Endodermal cell (in vitro differentiated cells): ENCODE measurements around the gene MROH8. TPM values are rescaled to one million over a fixed set of nuclear protein-coding genes. Genes with fewer than 3 reads are reported as not detected.

ENCODE experiments used
- DNase-seq: peaks from one replicate; pipeline ENCODE4 v3.0.0-alpha.2; 2017
- H3K27ac ChIP-seq: 2 replicates; pipeline ENCODE4 v1.5.1; 2013; ENCODE audit warnings: mild to moderate bottlenecking, low read depth, low read length, moderate library complexity
- H3K27me3 ChIP-seq: 2 replicates; pipeline ENCODE4 v1.6.1; 2013; ENCODE audit warnings: mild to moderate bottlenecking, low read length, moderate library complexity; ENCODE audit not compliant: insufficient read depth, control insufficient read depth, poor library complexity, severe bottlenecking
- H3K36me3 ChIP-seq: 2 replicates; pipeline ENCODE4 v1.7.0; 2013; ENCODE audit warnings: mild to moderate bottlenecking, low read length, moderate library complexity; ENCODE audit not compliant: control insufficient read depth, insufficient read depth
- H3K4me1 ChIP-seq: one replicate; pipeline ENCODE4 v1.7.0; 2013; ENCODE audit warnings: low read length; ENCODE audit not compliant: control insufficient read depth, insufficient read depth
- H3K4me3 ChIP-seq: 2 replicates; pipeline ENCODE4 v1.5.1; 2013; ENCODE audit warnings: mild to moderate bottlenecking, low read length, moderate library complexity
- H3K9ac ChIP-seq: 2 replicates; pipeline ENCODE4 v1.6.1; 2013; ENCODE audit warnings: mild to moderate bottlenecking, low read length, moderate library complexity; ENCODE audit not compliant: poor library complexity, severe bottlenecking; ENCODE audit errors: extremely low read depth
- H3K9me3 ChIP-seq: 2 replicates; pipeline ENCODE4 v1.6.1; 2013; ENCODE audit warnings: mild to moderate bottlenecking, low read length, moderate library complexity; ENCODE audit not compliant: control insufficient read depth
- H3K27ac Mint-ChIP-seq: 2 replicates; pipeline ENCODE4 v1.8.0; 2020; ENCODE audit warnings: mixed read lengths
- H3K27me3 Mint-ChIP-seq: 2 replicates; pipeline ENCODE4 v1.8.0; 2021; ENCODE audit warnings: mild to moderate bottlenecking, mixed read lengths; ENCODE audit not compliant: insufficient read depth
- H3K36me3 Mint-ChIP-seq: 2 replicates; pipeline ENCODE4 v1.8.0; 2020; ENCODE audit warnings: low read depth, mixed read lengths
- H3K4me1 Mint-ChIP-seq: 2 replicates; pipeline ENCODE4 v1.8.0; 2020; ENCODE audit warnings: mixed read lengths
- H3K4me3 Mint-ChIP-seq: 2 replicates; pipeline ENCODE4 v1.8.0; 2020; ENCODE audit warnings: mild to moderate bottlenecking, moderate library complexity, mixed read lengths
- H3K9me3 Mint-ChIP-seq: 2 replicates; pipeline ENCODE4 v1.8.0; 2020; ENCODE audit warnings: mild to moderate bottlenecking, mixed read lengths
- CTCF ChIP-seq: fragments of 200-600 bp; sonication (generic); conservative IDR thresholded peaks from 2 replicates; pipeline ENCODE4 v1.5.0; 2021; ENCODE audit warnings: antibody characterized with exemption, mild to moderate bottlenecking
- WGBS, 2 experiments: methylation state at CpG; one replicate each; pipeline versions ENCODE4 v1.1.5 to v1.1.7; 2013; ENCODE audit warnings: missing lambda C conversion rate in 2 of 2, mixed read lengths in 1 of 2; ENCODE audit not compliant: insufficient coverage in 1 of 2, insufficient read length in 1 of 2; 5-methylcytosine and 5-hydroxymethylcytosine counted together
- total RNA-seq, 2 donors: library from RNA; stranded (reverse); fragmentation: NEBNext Ultra II Directional in 1 of 2; extraction: Animal tissue kit (Norgen Biotek cat#: 25700) in 1 of 2; gene quantifications; 2 replicates in 1 of 2; 3 replicates in 1 of 2; pipeline ENCODE4 v1.2.1, GENCODE V29; 2021

The MROH8 gene
- total RNA-seq, 2 donors from 2014 or later, result 1.8 to 2.8 TPM

- H3K9me3 ChIP-seq, result no peaks in the 10 kb centered on the region
- H3K27ac ChIP-seq, result no peak overlapping the region
- H3K36me3 Mint-ChIP-seq, result no peaks in the 10 kb centered on the region
- DNase-seq, result no peak
- H3K4me3 Mint-ChIP-seq, result no peak overlapping the region
- H3K9me3 Mint-ChIP-seq, result no peaks in the 10 kb centered on the region
- no peaks in the 10 kb centered on the region for H3K4me1 Mint-ChIP-seq
- 96 to 100% methylated on average over 1 to 6 of the region's 6 CpGs for WGBS, 2 experiments
- no peak overlapping the region for H3K9ac ChIP-seq
- no peaks in the 10 kb centered on the region for H3K27me3 ChIP-seq
- H3K4me3 ChIP-seq, result no peak overlapping the region
- no peaks in the 10 kb centered on the region for H3K4me1 ChIP-seq
- no peaks in the 10 kb centered on the region for H3K27me3 Mint-ChIP-seq
- H3K36me3 ChIP-seq, result no peaks in the 10 kb centered on the region
- no peak for TF ChIP-seq CTCF
- H3K27ac Mint-ChIP-seq, result no peak overlapping the region
Observed at GRCh38 chr20:37162646-37163045, 16.7 kb downstream of the MROH8 start.

GRCh38 chr20:37161830-37162549, 17.4 kb downstream of the MROH8 start:
- no peak overlapping the region for H3K4me3 Mint-ChIP-seq
- no peak overlapping the region for H3K27ac ChIP-seq
- H3K27ac Mint-ChIP-seq, result no peak overlapping the region
- H3K9me3 ChIP-seq, result no peaks in the 10 kb centered on the region
- H3K4me1 ChIP-seq, result no peaks in the 10 kb centered on the region
- H3K36me3 ChIP-seq, result no peaks in the 10 kb centered on the region
- no peaks in the 10 kb centered on the region for H3K27me3 ChIP-seq
- H3K9ac ChIP-seq, result no peak overlapping the region
- no peak for DNase-seq
- H3K4me1 Mint-ChIP-seq, result no peaks in the 10 kb centered on the region
- H3K4me3 ChIP-seq, result no peak overlapping the region
- H3K36me3 Mint-ChIP-seq, result no peaks in the 10 kb centered on the region
- H3K9me3 Mint-ChIP-seq, result no peaks in the 10 kb centered on the region
- WGBS, 2 experiments, result 81 to 82% methylated on average over 12 of the region's 12 CpGs
- no peak for TF ChIP-seq CTCF
- no peaks in the 10 kb centered on the region for H3K27me3 Mint-ChIP-seq

- H3K9me3 Mint-ChIP-seq, result no peaks in the 10 kb centered on the region
- Histone ChIP-seq H3K27ac (no peak overlapping the region), H3K9ac (no peak overlapping the region), H3K36me3 (no peaks in the 10 kb centered on the region), H3K27me3 (no peaks in the 10 kb centered on the region), H3K9me3 (no peaks in the 10 kb centered on the region), H3K4me3 (no peak overlapping the region), H3K4me1 (no peaks in the 10 kb centered on the region)
- DNase-seq, result no peak
- no peaks in the 10 kb centered on the region for H3K27me3 Mint-ChIP-seq
- TF ChIP-seq CTCF, result no peak
- no peak overlapping the region for H3K27ac Mint-ChIP-seq
- H3K4me1 Mint-ChIP-seq, result no peaks in the 10 kb centered on the region
- WGBS, 2 experiments, result 81 to 93% methylated on average over 3 to 10 of the region's 10 CpGs
- no peaks in the 10 kb centered on the region for H3K36me3 Mint-ChIP-seq
- H3K4me3 Mint-ChIP-seq, result no peak overlapping the region
Observed at GRCh38 chr20:37160683-37161082, 18.7 kb downstream of the MROH8 start.
